Ascending aorta (tissue), 2 donors: ENCODE measurements around the gene CDH13. TPM values are rescaled to one million over a fixed set of nuclear protein-coding genes. Genes with fewer than 3 reads are reported as not detected.

ENCODE experiments used
- DNase-seq, 2 donors: peaks; one replicate each; pipeline ENCODE4 v3.0.0-alpha.2; 2019; ENCODE audit warnings: low spot score in 2 of 2
- H3K27ac ChIP-seq, 2 donors: fragments of 200-600 bp; sonication (generic); one replicate each; pipeline ENCODE4 v1.5.1; 2016 to 2017; ENCODE audit warnings: mild to moderate bottlenecking in 1 of 2
- H3K27me3 ChIP-seq: fragments of 200-600 bp; sonication (generic); one replicate; pipeline ENCODE4 v1.5.1; 2017
- H3K36me3 ChIP-seq, 2 donors: fragments of 200-600 bp; sonication (generic); one replicate each; pipeline ENCODE4 v1.5.1; 2016
- H3K4me1 ChIP-seq, 2 donors: fragments of 200-600 bp; sonication (generic); one replicate each; pipeline ENCODE4 v1.5.1; 2016 to 2017; ENCODE audit warnings: mild to moderate bottlenecking in 1 of 2
- H3K4me3 ChIP-seq, 2 donors: fragments of 200-600 bp; sonication (generic); one replicate each; pipeline ENCODE4 v1.5.1; 2016 to 2017; ENCODE audit warnings: mild to moderate bottlenecking in 1 of 2
- H3K9me3 ChIP-seq, 2 donors: fragments of 200-600 bp; sonication (generic); one replicate each; pipeline ENCODE4 v1.5.1; 2016
- intact Hi-C: fragments of 100-400 bp; cut with DNase I; formaldehyde crosslinking; loops from one replicate; pipeline ENCODE4 v1.15.1; 2023
- total RNA-seq: library from RNA; depleted of rRNA; stranded (reverse); fragments of >200 nt; gene quantifications from one replicate; pipeline ENCODE4 v1.1.0, GENCODE V29; 2016
- TF ChIP-seq, protein P1 (sequence below), 3 experiments: fragments of 200-600 bp in 2 of 3; fragments of 450-650 bp in 1 of 3; sonication (generic) in 2 of 3; IDR thresholded peaks; one replicate each; pipeline ENCODE4 v1.5.1; 2016 to 2019; ENCODE audit warnings: antibody characterized with exemption in 3 of 3, mild to moderate bottlenecking in 1 of 3, moderate library complexity in 1 of 3

The CDH13 gene
- total RNA-seq, 1 donor from 2014 or later, result 160 TPM

GRCh38 chr16:82652826-82653225 lies 26.1 kb downstream of the CDH13 start:
- H3K36me3 ChIP-seq, result no peaks in the 10 kb centered on the region

GRCh38 chr16:82653550-82654511 lies 27.1 kb downstream of the CDH13 start:
- H3K36me3 ChIP-seq, result no peaks in the 10 kb centered on the region
- H3K9me3 ChIP-seq, result no peaks in the 10 kb centered on the region
- peaks cover 0 to 28% of the 10 kb centered on the region in 2 donors for H3K4me1 ChIP-seq
- DNase-seq, result no peak
- H3K27me3 ChIP-seq, result no peaks in the 10 kb centered on the region
- H3K27ac ChIP-seq, result peak overlapping the region in 1 of 2 donors; percentile 16
- no peak overlapping the region for H3K4me3 ChIP-seq
- intact Hi-C loops, result loop anchor here (5.0 kb wide), 1 partner anchor 43 kb away; no protein-coding TSS in a partner anchor
- TF ChIP-seq, protein P1, sequence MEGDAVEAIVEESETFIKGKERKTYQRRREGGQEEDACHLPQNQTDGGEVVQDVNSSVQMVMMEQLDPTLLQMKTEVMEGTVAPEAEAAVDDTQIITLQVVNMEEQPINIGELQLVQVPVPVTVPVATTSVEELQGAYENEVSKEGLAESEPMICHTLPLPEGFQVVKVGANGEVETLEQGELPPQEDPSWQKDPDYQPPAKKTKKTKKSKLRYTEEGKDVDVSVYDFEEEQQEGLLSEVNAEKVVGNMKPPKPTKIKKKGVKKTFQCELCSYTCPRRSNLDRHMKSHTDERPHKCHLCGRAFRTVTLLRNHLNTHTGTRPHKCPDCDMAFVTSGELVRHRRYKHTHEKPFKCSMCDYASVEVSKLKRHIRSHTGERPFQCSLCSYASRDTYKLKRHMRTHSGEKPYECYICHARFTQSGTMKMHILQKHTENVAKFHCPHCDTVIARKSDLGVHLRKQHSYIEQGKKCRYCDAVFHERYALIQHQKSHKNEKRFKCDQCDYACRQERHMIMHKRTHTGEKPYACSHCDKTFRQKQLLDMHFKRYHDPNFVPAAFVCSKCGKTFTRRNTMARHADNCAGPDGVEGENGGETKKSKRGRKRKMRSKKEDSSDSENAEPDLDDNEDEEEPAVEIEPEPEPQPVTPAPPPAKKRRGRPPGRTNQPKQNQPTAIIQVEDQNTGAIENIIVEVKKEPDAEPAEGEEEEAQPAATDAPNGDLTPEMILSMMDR (IDR thresholded peaks at IDR 0.05), result no peak

More at GRCh38 chr16:82652826-82653225, 26.1 kb downstream of the CDH13 start:
- Histone ChIP-seq H3K27ac (no peak overlapping the region), H3K27me3 (no peaks in the 10 kb centered on the region), H3K4me3 (no peak overlapping the region), H3K4me1 (peaks cover 0 to 28% of the 10 kb centered on the region in 2 donors), H3K9me3 (no peaks in the 10 kb centered on the region)
- DNase-seq, result no peak
- intact Hi-C loops, result loop anchor here (5.0 kb wide), 1 partner anchor 44 kb away; no protein-coding TSS in a partner anchor
- TF ChIP-seq, protein P1 (IDR thresholded peaks at IDR 0.05), result no peak

GRCh38 chr16:82655072-82655714 lies 28.4 kb downstream of the CDH13 start:
- Histone ChIP-seq H3K4me3 (no peak overlapping the region), H3K27ac (no peak overlapping the region), H3K9me3 (no peaks in the 10 kb centered on the region), H3K27me3 (no peaks in the 10 kb centered on the region), H3K4me1 (peaks cover 0 to 28% of the 10 kb centered on the region in 2 donors), H3K36me3 (no peaks in the 10 kb centered on the region)
- DNase-seq, result no peak
- TF ChIP-seq, protein P1 (IDR thresholded peaks at IDR 0.05), result no peak
- intact Hi-C loops, result no loop called here

DNA sequence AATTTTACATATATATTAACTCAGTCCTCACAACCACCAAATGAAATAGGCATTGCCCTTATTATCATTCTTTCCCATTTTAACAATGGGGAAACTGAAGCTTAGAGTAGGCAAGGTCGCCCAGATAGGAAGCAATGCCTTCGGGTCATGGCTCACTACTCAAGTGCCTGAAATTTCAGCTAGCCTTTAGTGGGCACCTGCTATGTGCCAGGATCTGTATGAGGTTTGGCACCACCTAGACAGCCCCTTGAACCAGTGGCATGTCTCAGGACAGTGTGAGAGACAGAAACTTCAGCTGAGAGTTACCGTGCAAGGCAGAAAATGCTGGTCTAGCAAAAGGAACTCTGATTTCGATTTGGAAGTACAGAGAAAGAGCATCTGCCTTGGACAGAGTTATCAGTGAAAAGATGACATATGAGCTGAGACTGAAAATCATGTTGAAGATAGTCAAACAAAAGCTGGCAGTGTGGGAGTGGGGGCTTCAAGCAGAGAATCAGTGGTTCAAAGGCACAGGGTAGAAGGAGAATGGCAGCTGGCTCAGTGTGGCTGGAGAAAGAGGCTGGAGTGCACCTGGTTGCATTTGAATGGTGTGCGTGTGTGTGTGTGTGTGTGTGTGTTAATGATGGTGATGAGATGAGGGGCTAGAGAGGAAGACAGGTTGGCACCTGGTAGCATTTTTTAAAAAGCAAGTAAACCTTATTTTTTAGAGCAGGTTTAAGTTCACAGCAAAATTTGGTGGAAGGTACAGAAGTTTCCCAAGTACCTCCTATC lies 29.1 kb downstream of the CDH13 start:
- TF ChIP-seq, protein P1 (IDR thresholded peaks at IDR 0.05), result no peak
- Histone ChIP-seq H3K27me3 (no peaks in the 10 kb centered on the region), H3K27ac (no peak overlapping the region), H3K4me1 (peaks cover 0 to 28% of the 10 kb centered on the region in 2 donors), H3K4me3 (no peak overlapping the region), H3K9me3 (no peaks in the 10 kb centered on the region), H3K36me3 (no peaks in the 10 kb centered on the region)
- intact Hi-C loops, result no loop called here
- DNase-seq, result no peak

- no peaks in the 10 kb centered on the region for H3K9me3 ChIP-seq
- H3K27me3 ChIP-seq, result no peaks in the 10 kb centered on the region
- TF ChIP-seq, protein P1 (IDR thresholded peaks at IDR 0.05), result no peak
- intact Hi-C loops, result no loop called here
- DNase-seq, result no peak
- H3K4me1 ChIP-seq, result peaks cover 0 to 28% of the 10 kb centered on the region in 2 donors
- no peaks in the 10 kb centered on the region for H3K36me3 ChIP-seq
- H3K4me3 ChIP-seq, result no peak overlapping the region
- no peak overlapping the region for H3K27ac ChIP-seq
Observed at GRCh38 chr16:82657239-82657638, 30.5 kb downstream of the CDH13 start.
